Panc1 (cell line): ENCODE data around the gene HRH2. TPM values are rescaled to one million over a fixed set of nuclear protein-coding genes. Genes with fewer than 3 reads are reported as not detected.

Source experiments
- ATAC-seq: fragments of 200-7000 bp; cut with Tn5 transposase; 2 replicates; pipeline ENCODE4 v1.9.1; 2020; ENCODE audit warnings: mild to moderate bottlenecking, moderate library complexity
- BruUV-seq: library from RNA; stranded (reverse); fragments of 400-500 nt; replicated peaks from 2 replicates; lab custom pipeline; 2021; lab: Mats Ljungman, UMichigan
- CTCF ChIA-PET: fragments of 300-600 bp; sonication (Branson Sonifier 250); formaldehyde crosslinking; loops from one replicate; lab custom pipeline; 2022; ENCODE audit warnings: antibody characterized with exemption; lab: Charles Lee
- POLR2A ChIA-PET: fragments of 300-600 bp; sonication (Branson Sonifier 250); formaldehyde crosslinking; loops from one replicate; lab custom pipeline; 2022; ENCODE audit warnings: antibody characterized with exemption; lab: Charles Lee
- DNase-seq: peaks from one replicate; pipeline ENCODE4 v3.0.0-alpha.2; 2010; ENCODE audit warnings: low read depth, low spot score
- H3K27ac ChIP-seq: 2 replicates; pipeline ENCODE4 v1.5.1; 2011; ENCODE audit warnings: mild to moderate bottlenecking, low read length, inconsistent platforms
- H3K27me3 ChIP-seq: fragments of 200-500 bp; sonication (Bioruptor generic); 2 replicates; pipeline ENCODE4 v1.6.0; 2014; ENCODE audit warnings: low read length, inconsistent platforms; ENCODE audit not compliant: control insufficient read depth, insufficient read depth
- H3K36me3 ChIP-seq: fragments of 200-500 bp; sonication (Bioruptor generic); 2 replicates; pipeline ENCODE4 v1.5.1; 2014; ENCODE audit warnings: inconsistent platforms, mild to moderate bottlenecking, low read length, moderate library complexity; ENCODE audit not compliant: control insufficient read depth, insufficient read depth
- H3K4me1 ChIP-seq: 2 replicates; pipeline ENCODE4 v1.5.1; 2011; ENCODE audit warnings: inconsistent platforms, mild to moderate bottlenecking, low read length, moderate library complexity; ENCODE audit not compliant: control insufficient read depth, insufficient read depth
- H3K4me3 ChIP-seq, 2 experiments: 2 replicates each; pipeline ENCODE4 v1.5.1; 2011 to 2012; ENCODE audit warnings: low read depth in 2 of 2, low read length in 2 of 2, mild to moderate bottlenecking in 2 of 2, inconsistent platforms in 1 of 2, moderate library complexity in 1 of 2
- H3K9me3 ChIP-seq: fragments of 200-500 bp; sonication (Bioruptor generic); 2 replicates; pipeline ENCODE4 v1.5.1; 2014; ENCODE audit warnings: low read depth, mild to moderate bottlenecking, inconsistent platforms, low read length, moderate library complexity; ENCODE audit not compliant: control insufficient read depth, insufficient read depth
- POLR2AphosphoS5 ChIP-seq: IDR thresholded peaks from 2 replicates; pipeline ENCODE4 v1.6.1; 2012; ENCODE audit warnings: mild to moderate bottlenecking, low read depth, low read length, moderate library complexity
- REST ChIP-seq, 2 experiments: IDR thresholded peaks; 2 replicates each; pipeline ENCODE4 v1.6.1; 2011 to 2012; ENCODE audit warnings: low read depth in 2 of 2, control low read depth in 1 of 2, low read length in 1 of 2, mild to moderate bottlenecking in 1 of 2, moderate library complexity in 1 of 2; ENCODE audit not compliant: insufficient read depth in 1 of 2
- SIN3A ChIP-seq: IDR thresholded peaks from 2 replicates; pipeline ENCODE4 v1.6.1; 2012; ENCODE audit warnings: low read depth, mild to moderate bottlenecking, low read length, moderate library complexity, borderline replicate concordance; ENCODE audit not compliant: insufficient read depth
- TCF7L2 ChIP-seq: IDR thresholded peaks from 2 replicates; pipeline ENCODE4 v1.6.1; 2011; ENCODE audit warnings: mild to moderate bottlenecking, low read depth, low read length, inconsistent platforms
- in situ Hi-C: cut with HindIII; loops from 2 replicates; pipeline ENCODE4 v1.10.0; 2016; ENCODE audit warnings: low sequenced_read_pairs, low pct_unique_long_range_greater_than_20kb
- intact Hi-C: fragments of 100-400 bp; cut with micrococcal nuclease; formaldehyde crosslinking; loops from one replicate; pipeline ENCODE4 v1.10.0; 2022; ENCODE audit not compliant: unreplicated experiment
- total RNA-seq: library from RNA; stranded (reverse); gene quantifications from one replicate; pipeline ENCODE4 v1.2.1, GENCODE V29; 2021; ENCODE audit not compliant: unreplicated experiment
- TF ChIP-seq, protein P1 (sequence below): fragments of 450-650 bp; IDR thresholded peaks from 2 replicates; pipeline ENCODE4 v1.5.1; 2017; ENCODE audit warnings: mild to moderate bottlenecking

The HRH2 gene
- total RNA-seq, 1 experiment from 2014 or later, result 0.33 TPM

DNA sequence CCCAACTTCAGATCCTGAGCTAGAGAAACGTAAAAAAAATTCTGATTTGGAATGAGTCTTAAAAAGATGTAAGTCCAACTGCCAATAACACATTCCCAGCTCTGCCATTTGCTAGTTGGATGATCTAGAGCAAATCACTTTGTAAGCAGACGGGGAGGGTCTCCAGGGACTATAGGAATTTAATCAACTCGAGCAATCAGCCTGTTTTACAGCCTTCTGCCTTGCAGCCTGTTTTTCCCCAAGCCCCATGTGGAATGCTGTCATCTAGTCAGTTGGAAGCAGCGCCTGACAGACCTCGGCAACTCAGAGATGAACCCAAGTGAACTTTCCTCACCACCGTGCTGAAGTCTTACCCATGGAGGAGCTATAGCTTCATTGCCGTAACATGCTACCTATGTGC, 34.8 kb upstream of the HRH2 start:
- Histone ChIP-seq H3K4me3 (no peak overlapping the region), H3K27me3 (no peaks in the 10 kb centered on the region; the same call in 1 of the 2 replicates), H3K27ac (no peak overlapping the region), H3K36me3 (no peaks in the 10 kb centered on the region), H3K9me3 (no peaks in the 10 kb centered on the region), H3K4me1 (no peaks in the 10 kb centered on the region)
- BruUV-seq, result no TSS peak
- intact Hi-C loops, result no loop called here
- TF ChIP-seq SIN3A (no peak), TCF7L2 (no peak), REST (IDR thresholded peaks at IDR 0.05; ENCODE audit: insufficient read depth in 1 of 2, low read depth in 2 of 2, low read length in 1 of 2) (no peak), POLR2AphosphoS5 (no peak)
- TF ChIP-seq, protein P1, sequence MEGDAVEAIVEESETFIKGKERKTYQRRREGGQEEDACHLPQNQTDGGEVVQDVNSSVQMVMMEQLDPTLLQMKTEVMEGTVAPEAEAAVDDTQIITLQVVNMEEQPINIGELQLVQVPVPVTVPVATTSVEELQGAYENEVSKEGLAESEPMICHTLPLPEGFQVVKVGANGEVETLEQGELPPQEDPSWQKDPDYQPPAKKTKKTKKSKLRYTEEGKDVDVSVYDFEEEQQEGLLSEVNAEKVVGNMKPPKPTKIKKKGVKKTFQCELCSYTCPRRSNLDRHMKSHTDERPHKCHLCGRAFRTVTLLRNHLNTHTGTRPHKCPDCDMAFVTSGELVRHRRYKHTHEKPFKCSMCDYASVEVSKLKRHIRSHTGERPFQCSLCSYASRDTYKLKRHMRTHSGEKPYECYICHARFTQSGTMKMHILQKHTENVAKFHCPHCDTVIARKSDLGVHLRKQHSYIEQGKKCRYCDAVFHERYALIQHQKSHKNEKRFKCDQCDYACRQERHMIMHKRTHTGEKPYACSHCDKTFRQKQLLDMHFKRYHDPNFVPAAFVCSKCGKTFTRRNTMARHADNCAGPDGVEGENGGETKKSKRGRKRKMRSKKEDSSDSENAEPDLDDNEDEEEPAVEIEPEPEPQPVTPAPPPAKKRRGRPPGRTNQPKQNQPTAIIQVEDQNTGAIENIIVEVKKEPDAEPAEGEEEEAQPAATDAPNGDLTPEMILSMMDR, result no peak
- ATAC-seq, result no peak
- ChIA-PET POLR2A (no interaction called here), CTCF (no interaction called here)
- in situ Hi-C loops, result no loop called here
- no peak for DNase-seq

DNA sequence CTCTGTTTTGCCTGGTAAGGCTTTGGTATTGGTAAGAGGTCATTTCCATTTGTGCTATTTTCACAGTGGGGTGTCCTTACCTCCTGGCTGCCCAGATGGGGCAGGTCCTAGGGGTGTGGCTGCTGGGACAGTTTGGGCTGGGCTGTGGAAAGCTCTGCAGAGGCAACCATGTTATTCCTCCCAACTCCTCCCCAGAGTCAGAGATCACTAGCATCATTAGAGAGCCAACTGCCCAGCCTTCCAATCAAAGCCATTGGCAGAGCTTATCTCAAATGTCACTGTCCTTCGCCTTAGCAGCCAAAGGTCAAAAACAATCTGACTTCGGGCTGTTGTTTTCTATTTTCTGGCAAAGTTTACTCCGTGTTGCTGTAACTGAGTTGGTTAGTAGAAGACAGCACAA, 33.6 kb upstream of the HRH2 start:
- CTCF ChIA-PET, result no interaction called here
- Histone ChIP-seq H3K4me1 (no peaks in the 10 kb centered on the region), H3K27me3 (no peaks in the 10 kb centered on the region; the same call in none of the 2 replicates), H3K27ac (no peak overlapping the region), H3K4me3 (no peak overlapping the region), H3K9me3 (no peaks in the 10 kb centered on the region), H3K36me3 (no peaks in the 10 kb centered on the region)
- no peak for TF ChIP-seq TCF7L2
- TF ChIP-seq REST (IDR thresholded peaks at IDR 0.05; ENCODE audit: insufficient read depth in 1 of 2, low read depth in 2 of 2, low read length in 1 of 2), result no peak
- TF ChIP-seq POLR2AphosphoS5, result no peak
- TF ChIP-seq, protein P1, result no peak
- TF ChIP-seq SIN3A, result no peak
- intact Hi-C loops (no loop called here), in situ Hi-C loops (no loop called here)
- POLR2A ChIA-PET, result interaction anchor here (0.6 kb wide), 1 partner anchor 138 kb away, joined by 8 read pairs; no protein-coding TSS in a partner anchor
- DNase-seq (no peak), ATAC-seq (no peak)
- BruUV-seq, result no TSS peak
